Immature natural killer cell (primary cell): Measurements from ENCODE around the gene PIK3CB. TPM values are rescaled to one million over a fixed set of nuclear protein-coding genes. Genes with fewer than 3 reads are reported as not detected.

Experiments
- DNase-seq, 3 donors: peaks; one replicate each; pipeline ENCODE4 v3.0.0; 2022; ENCODE audit warnings: mixed read lengths in 1 of 3
- H3K27ac Mint-ChIP-seq, 6 donors: one replicate each; pipeline ENCODE4 v1.8.0; 2020; ENCODE audit warnings: mixed read lengths in 6 of 6, mild to moderate bottlenecking in 5 of 6, inconsistent platforms in 4 of 6, moderate library complexity in 3 of 6
- H3K27me3 Mint-ChIP-seq, 3 donors: one replicate each; pipeline ENCODE4 v1.8.0; 2020 to 2021; ENCODE audit warnings: low read depth in 3 of 3, mild to moderate bottlenecking in 3 of 3, mixed read lengths in 3 of 3, moderate library complexity in 3 of 3, inconsistent platforms in 1 of 3
- H3K36me3 Mint-ChIP-seq, 3 donors: one replicate each; pipeline ENCODE4 v1.8.0; 2020; ENCODE audit warnings: mixed read lengths in 3 of 3, inconsistent platforms in 2 of 3, mild to moderate bottlenecking in 2 of 3
- H3K4me1 Mint-ChIP-seq, 2 donors: one replicate each; pipeline ENCODE4 v1.8.0; 2020; ENCODE audit warnings: inconsistent platforms in 2 of 2, mild to moderate bottlenecking in 2 of 2, mixed read lengths in 2 of 2, moderate library complexity in 1 of 2
- H3K4me3 Mint-ChIP-seq, 5 donors: one replicate each; pipeline ENCODE4 v1.8.0; 2020; ENCODE audit warnings: mild to moderate bottlenecking in 5 of 5, mixed read lengths in 5 of 5, inconsistent platforms in 3 of 5, moderate library complexity in 3 of 5
- H3K9me3 Mint-ChIP-seq, 6 donors: one replicate each; pipeline ENCODE4 v1.8.0; 2020; ENCODE audit warnings: mild to moderate bottlenecking in 6 of 6, mixed read lengths in 6 of 6, inconsistent platforms in 4 of 6, moderate library complexity in 3 of 6
- polyA plus RNA-seq, 3 donors: library from polyadenylated mRNA; unstranded; fragments of 300-500 nt; fragmentation: Illumina TruSeq; gene quantifications; one replicate each; pipeline ENCODE4 v1.2.3, GENCODE V29; 2021

Gene PIK3CB
- polyA plus RNA-seq, 3 donors from 2014 or later = 4.6 to 11.7 (median 4.8) TPM

GRCh38 chr3:138781012-138781470 is 53.7 kb downstream of the PIK3CB start:
- Mint-ChIP-seq H3K36me3 (peaks cover 0 to 7% (median 0%) of the 10 kb centered on the region in 3 donors), H3K27me3 (peaks cover 1 to 5% (median 2%) of the 10 kb centered on the region in 3 donors), H3K27ac (peak overlapping the region; percentile 42 to 84 (median 65)), H3K9me3 (no peaks in the 10 kb centered on the region), H3K4me3 (peak overlapping the region; percentile 33 to 61 (median 44)), H3K4me1 (peaks cover 14 to 16% of the 10 kb centered on the region in 2 donors)
- peak; percentile 57 to 67 (median 66) for DNase-seq

- H3K9me3 Mint-ChIP-seq = no peaks in the 10 kb centered on the region
- H3K27ac Mint-ChIP-seq = peak overlapping the region in 1 of 6 donors; percentile 31
- peaks cover 14 to 16% of the 10 kb centered on the region in 2 donors for H3K4me1 Mint-ChIP-seq
- DNase-seq = no peak
- H3K36me3 Mint-ChIP-seq = peaks cover 0 to 7% (median 1%) of the 10 kb centered on the region in 3 donors
- H3K4me3 Mint-ChIP-seq = no peak overlapping the region
- peaks cover 1 to 3% (median 2%) of the 10 kb centered on the region in 3 donors for H3K27me3 Mint-ChIP-seq
Measured at GRCh38 chr3:138778643-138779042, 56.1 kb downstream of the PIK3CB start.

- no peak overlapping the region for H3K4me3 Mint-ChIP-seq
- no peaks in the 10 kb centered on the region for H3K9me3 Mint-ChIP-seq
- H3K36me3 Mint-ChIP-seq = peaks cover 0 to 4% (median 3%) of the 10 kb centered on the region in 3 donors
- H3K4me1 Mint-ChIP-seq = peaks cover 12 to 16% of the 10 kb centered on the region in 2 donors
- no peak overlapping the region for H3K27ac Mint-ChIP-seq
- H3K27me3 Mint-ChIP-seq = peaks cover 1 to 3% (median 2%) of the 10 kb centered on the region in 3 donors
- no peak for DNase-seq
Measured at GRCh38 chr3:138776961-138777360, 57.8 kb downstream of the PIK3CB start.

- Mint-ChIP-seq H3K27me3 (peaks cover 0 to under 1% (median 0%) of the 10 kb centered on the region in 3 donors), H3K4me3 (no peak overlapping the region), H3K36me3 (peaks cover 0 to 4% (median 3%) of the 10 kb centered on the region in 3 donors), H3K27ac (peak overlapping the region in 1 of 6 donors; percentile 46), H3K4me1 (peaks cover 3 to 5% of the 10 kb centered on the region in 2 donors), H3K9me3 (no peaks in the 10 kb centered on the region)
- DNase-seq = no peak
Measured at GRCh38 chr3:138775254-138775595, 59.5 kb downstream of the PIK3CB start.

GRCh38 chr3:138774529-138775253 is 60.0 kb downstream of the PIK3CB start:
- peaks cover 2 to 5% of the 10 kb centered on the region in 2 donors for H3K4me1 Mint-ChIP-seq
- no peaks in the 10 kb centered on the region for H3K27me3 Mint-ChIP-seq
- H3K27ac Mint-ChIP-seq = peak overlapping the region in 1 of 6 donors; percentile 46
- no peak overlapping the region for H3K4me3 Mint-ChIP-seq
- H3K36me3 Mint-ChIP-seq = peaks cover 0 to 4% (median 3%) of the 10 kb centered on the region in 3 donors
- DNase-seq = no peak
- H3K9me3 Mint-ChIP-seq = no peaks in the 10 kb centered on the region

- DNase-seq = no peak
- H3K36me3 Mint-ChIP-seq = peaks cover 0 to 7% (median 3%) of the 10 kb centered on the region in 3 donors
- H3K27ac Mint-ChIP-seq = no peak overlapping the region
- H3K9me3 Mint-ChIP-seq = no peaks in the 10 kb centered on the region
- H3K4me3 Mint-ChIP-seq = no peak overlapping the region
- no peaks in the 10 kb centered on the region for H3K27me3 Mint-ChIP-seq
- H3K4me1 Mint-ChIP-seq = no peaks in the 10 kb centered on the region
Measured at GRCh38 chr3:138771585-138771984, 63.1 kb downstream of the PIK3CB start.

- Mint-ChIP-seq H3K9me3 (no peaks in the 10 kb centered on the region), H3K27me3 (no peaks in the 10 kb centered on the region), H3K36me3 (peaks cover 0 to 9% (median 3%) of the 10 kb centered on the region in 3 donors), H3K27ac (no peak overlapping the region), H3K4me3 (no peak overlapping the region), H3K4me1 (no peaks in the 10 kb centered on the region)
- DNase-seq = no peak
Measured at GRCh38 chr3:138769616-138770015, 65.1 kb downstream of the PIK3CB start.

GRCh38 chr3:138768946-138769345 is 65.8 kb downstream of the PIK3CB start:
- Mint-ChIP-seq H3K27ac (no peak overlapping the region), H3K36me3 (peaks cover 0 to 10% (median 3%) of the 10 kb centered on the region in 3 donors), H3K9me3 (no peaks in the 10 kb centered on the region), H3K27me3 (no peaks in the 10 kb centered on the region), H3K4me3 (no peak overlapping the region), H3K4me1 (no peaks in the 10 kb centered on the region)
- no peak for DNase-seq

- Mint-ChIP-seq H3K9me3 (no peaks in the 10 kb centered on the region), H3K4me1 (no peaks in the 10 kb centered on the region), H3K36me3 (peaks cover 0 to 7% (median 3%) of the 10 kb centered on the region in 3 donors), H3K27ac (no peak overlapping the region), H3K27me3 (no peaks in the 10 kb centered on the region), H3K4me3 (no peak overlapping the region)
- no peak for DNase-seq
Measured at GRCh38 chr3:138768125-138768524, 66.6 kb downstream of the PIK3CB start.

- Mint-ChIP-seq H3K4me3 (no peak overlapping the region), H3K27me3 (no peaks in the 10 kb centered on the region), H3K9me3 (no peaks in the 10 kb centered on the region), H3K36me3 (peaks cover 0 to 7% (median 3%) of the 10 kb centered on the region in 3 donors), H3K4me1 (no peaks in the 10 kb centered on the region), H3K27ac (peak overlapping the region in 1 of 6 donors; percentile 12)
- no peak for DNase-seq
Measured at GRCh38 chr3:138767498-138768104, 67.1 kb downstream of the PIK3CB start.

- Mint-ChIP-seq H3K27ac (peak overlapping the region in 1 of 6 donors; percentile 10), H3K27me3 (no peaks in the 10 kb centered on the region), H3K4me3 (no peak overlapping the region), H3K9me3 (no peaks in the 10 kb centered on the region), H3K4me1 (peaks cover 0 to 2% of the 10 kb centered on the region in 2 donors), H3K36me3 (peaks cover 0 to 16% (median 0%) of the 10 kb centered on the region in 3 donors)
- DNase-seq = no peak
Measured at GRCh38 chr3:138761002-138761401, 73.7 kb downstream of the PIK3CB start.

- no peaks in the 10 kb centered on the region for H3K4me1 Mint-ChIP-seq
- peaks cover 4 to 17% (median 10%) of the 10 kb centered on the region in 3 donors for H3K36me3 Mint-ChIP-seq
- H3K27me3 Mint-ChIP-seq = peaks cover 0 to 2% (median 0%) of the 10 kb centered on the region in 3 donors
- DNase-seq = no peak
- no peak overlapping the region for H3K4me3 Mint-ChIP-seq
- no peaks in the 10 kb centered on the region for H3K9me3 Mint-ChIP-seq
- H3K27ac Mint-ChIP-seq = no peak overlapping the region
Measured at GRCh38 chr3:138748190-138748589, 86.5 kb downstream of the PIK3CB start.

GRCh38 chr3:138747225-138747624 is 87.5 kb downstream of the PIK3CB start:
- no peak for DNase-seq
- peaks cover 0 to 2% (median 0%) of the 10 kb centered on the region in 3 donors for H3K27me3 Mint-ChIP-seq
- H3K36me3 Mint-ChIP-seq = peaks cover 4 to 14% (median 10%) of the 10 kb centered on the region in 3 donors
- H3K9me3 Mint-ChIP-seq = no peaks in the 10 kb centered on the region
- no peak overlapping the region for H3K27ac Mint-ChIP-seq
- no peak overlapping the region for H3K4me3 Mint-ChIP-seq
- no peaks in the 10 kb centered on the region for H3K4me1 Mint-ChIP-seq

- no peak overlapping the region for H3K27ac Mint-ChIP-seq
- H3K36me3 Mint-ChIP-seq = peaks cover 10 to 21% (median 18%) of the 10 kb centered on the region in 3 donors
- DNase-seq = no peak
- H3K4me1 Mint-ChIP-seq = no peaks in the 10 kb centered on the region
- H3K4me3 Mint-ChIP-seq = no peak overlapping the region
- H3K27me3 Mint-ChIP-seq = peaks cover 0 to 2% (median 0%) of the 10 kb centered on the region in 3 donors
- H3K9me3 Mint-ChIP-seq = no peaks in the 10 kb centered on the region
Measured at GRCh38 chr3:138740072-138740471, 94.7 kb downstream of the PIK3CB start.
